ENCODE data around the gene RBPJL.
A peak's percentile ranks its signal among the peaks of the same experiment; 100 is the strongest.
"Not testable (repeated sequence)": the region's sequence is repeated elsewhere in the genome, so short reads cannot be mapped to it uniquely, and the experiment has no call there.

The RBPJL gene

GRCh38 chr20:45350795-45351194, 44.2 kb downstream of the RBPJL start:
- in situ Hi-C loops (cut with HindIII; ENCODE audit: low pct_ligation_motif_present, low pct_unique_long_range_greater_than_20kb, low sequenced_read_pairs); DNase-seq: not testable (repeated sequence)

GRCh38 chr20:45352729-45353128, 46.1 kb downstream of the RBPJL start:
- in situ Hi-C loops (cut with HindIII; ENCODE audit: low pct_ligation_motif_present, low pct_unique_long_range_greater_than_20kb, low sequenced_read_pairs): no loop called here
- DNase-seq: no peak

GRCh38 chr20:45353746-45354145, 47.1 kb downstream of the RBPJL start:
- DNase-seq: no peak
- in situ Hi-C loops (cut with HindIII; ENCODE audit: low pct_ligation_motif_present, low pct_unique_long_range_greater_than_20kb, low sequenced_read_pairs): no loop called here

- no peak for DNase-seq
- in situ Hi-C loops (cut with HindIII; ENCODE audit: low pct_ligation_motif_present, low pct_unique_long_range_greater_than_20kb, low sequenced_read_pairs): no loop called here
These were observed 48.0 kb downstream of the RBPJL start for GRCh38 chr20:45354423-45355208.

GRCh38 chr20:45355209-45356084, 48.8 kb downstream of the RBPJL start:
- peak; percentile 50 for DNase-seq

GRCh38 chr20:45358282-45359068, 51.8 kb downstream of the RBPJL start:
- DNase-seq: no peak
- in situ Hi-C loops (cut with HindIII; ENCODE audit: low pct_ligation_motif_present, low pct_unique_long_range_greater_than_20kb, low sequenced_read_pairs): no loop called here

More at GRCh38 chr20:45355209-45356084, 48.8 kb downstream of the RBPJL start:
- in situ Hi-C loops (cut with HindIII; ENCODE audit: low pct_ligation_motif_present, low pct_unique_long_range_greater_than_20kb, low sequenced_read_pairs): no loop called here

- in situ Hi-C loops (cut with HindIII; ENCODE audit: low pct_ligation_motif_present, low pct_unique_long_range_greater_than_20kb, low sequenced_read_pairs): no loop called here
- no peak for DNase-seq
These were observed 52.4 kb downstream of the RBPJL start for GRCh38 chr20:45359069-45359405.

- no peak for DNase-seq
- in situ Hi-C loops (cut with HindIII; ENCODE audit: low pct_ligation_motif_present, low pct_unique_long_range_greater_than_20kb, low sequenced_read_pairs): no loop called here
These were observed 52.9 kb downstream of the RBPJL start for GRCh38 chr20:45359406-45360148.

GRCh38 chr20:45361793-45362192, 55.2 kb downstream of the RBPJL start:
- DNase-seq: no peak
- in situ Hi-C loops (cut with HindIII; ENCODE audit: low pct_ligation_motif_present, low pct_unique_long_range_greater_than_20kb, low sequenced_read_pairs): no loop called here

GRCh38 chr20:45362804-45363610, 56.4 kb downstream of the RBPJL start, which contains the start of gene SYS1:
TSS of gene SYS1 (plus strand) at chr20:45363156. CDS start at chr20:45363532, 376 bp downstream.
- DNase-seq: peak; percentile 96
- in situ Hi-C loops (cut with HindIII; ENCODE audit: low pct_ligation_motif_present, low pct_unique_long_range_greater_than_20kb, low sequenced_read_pairs): no loop called here

- in situ Hi-C loops (cut with HindIII; ENCODE audit: low pct_ligation_motif_present, low pct_unique_long_range_greater_than_20kb, low sequenced_read_pairs): no loop called here
These were observed 57.2 kb downstream of the RBPJL start for GRCh38 chr20:45363611-45364492.

GRCh38 chr20:45365444-45365970, 58.9 kb downstream of the RBPJL start:
- in situ Hi-C loops (cut with HindIII; ENCODE audit: low pct_ligation_motif_present, low pct_unique_long_range_greater_than_20kb, low sequenced_read_pairs): no loop called here
- no peak for DNase-seq

More at GRCh38 chr20:45363611-45364492, 57.2 kb downstream of the RBPJL start:
- DNase-seq: no peak

- no peak for DNase-seq
- in situ Hi-C loops (cut with HindIII; ENCODE audit: low pct_ligation_motif_present, low pct_unique_long_range_greater_than_20kb, low sequenced_read_pairs): no loop called here
These were observed 59.6 kb downstream of the RBPJL start for GRCh38 chr20:45366192-45366591.

GRCh38 chr20:45366631-45367030, 60.0 kb downstream of the RBPJL start:
- no peak for DNase-seq
- in situ Hi-C loops (cut with HindIII; ENCODE audit: low pct_ligation_motif_present, low pct_unique_long_range_greater_than_20kb, low sequenced_read_pairs): no loop called here

- DNase-seq: no peak
- in situ Hi-C loops (cut with HindIII; ENCODE audit: low pct_ligation_motif_present, low pct_unique_long_range_greater_than_20kb, low sequenced_read_pairs): no loop called here
These were observed 60.5 kb downstream of the RBPJL start for GRCh38 chr20:45367126-45367525.
